Measurements from ENCODE around the gene IL22RA2.

GRCh38 chr6:137094411-137095008, 78.9 kb downstream of the IL22RA2 start:
- TF ChIP-seq CTCF (IDR thresholded peaks at IDR 0.05; ENCODE audit: borderline replicate concordance, extremely low read depth, low read length, poor library complexity, severe bottlenecking) (peak; percentile 92), EZH2 (IDR thresholded peaks at IDR 0.05; ENCODE audit: borderline replicate concordance, low read depth, low read length, severe bottlenecking) (no peak)
